H9 (cell line): ENCODE data around the gene SMYD5. TPM values are rescaled to one million over a fixed set of nuclear protein-coding genes. Genes with fewer than 3 reads are reported as not detected.

Experiments
- DNase-seq: peaks from one replicate; pipeline ENCODE4 v3.0.0-alpha.2; 2017
- H2AFZ ChIP-seq: one replicate; pipeline ENCODE4 v1.6.1; 2013; ENCODE audit warnings: mild to moderate bottlenecking, low read length, control low read depth, moderate library complexity
- H2AK5ac ChIP-seq: 2 replicates; pipeline ENCODE4 v1.6.1; 2013; ENCODE audit warnings: low read length, control low read depth, mixed read lengths; ENCODE audit not compliant: insufficient read length
- H2BK120ac ChIP-seq: one replicate; pipeline ENCODE4 v1.6.1; 2013; ENCODE audit warnings: low read depth, mild to moderate bottlenecking, low read length, control low read depth, inconsistent platforms; ENCODE audit not compliant: poor library complexity, severe bottlenecking
- H2BK12ac ChIP-seq: 2 replicates; pipeline ENCODE4 v1.6.1; 2013; ENCODE audit warnings: low read length, control low read depth, mixed read lengths, low read depth; ENCODE audit not compliant: insufficient read length
- H2BK15ac ChIP-seq: 2 replicates; pipeline ENCODE4 v1.6.1; 2013; ENCODE audit warnings: low read depth, low read length, control low read depth
- H2BK20ac ChIP-seq: one replicate; pipeline ENCODE4 v1.6.1; 2013; ENCODE audit warnings: low read depth, mild to moderate bottlenecking, low read length, control low read depth, inconsistent platforms; ENCODE audit not compliant: poor library complexity, severe bottlenecking
- H2BK5ac ChIP-seq: 2 replicates; pipeline ENCODE4 v1.6.1; 2013; ENCODE audit warnings: low read length, control low read depth, mixed read lengths; ENCODE audit not compliant: insufficient read length
- H3K14ac ChIP-seq: 2 replicates; pipeline ENCODE4 v1.6.1; 2013; ENCODE audit warnings: low read length, control low read depth; ENCODE audit not compliant: insufficient read depth
- H3K18ac ChIP-seq: 2 replicates; pipeline ENCODE4 v1.6.1; 2013; ENCODE audit warnings: low read depth, mild to moderate bottlenecking, mixed read lengths, low read length, control low read depth; ENCODE audit not compliant: insufficient read length
- H3K23ac ChIP-seq: 2 replicates; pipeline ENCODE4 v1.6.1; 2013; ENCODE audit warnings: low read length, control low read depth, mixed read lengths, low read depth; ENCODE audit not compliant: insufficient read length
- H3K23me2 ChIP-seq: 2 replicates; pipeline ENCODE4 v1.6.1; 2013; ENCODE audit warnings: low read depth, mild to moderate bottlenecking, mixed read lengths, low read length, control low read depth; ENCODE audit not compliant: insufficient read length, poor library complexity, severe bottlenecking
- H3K27ac ChIP-seq: 2 replicates; pipeline ENCODE4 v1.5.1; 2013; ENCODE audit warnings: low read length, control low read depth, mixed read lengths, low read depth; ENCODE audit not compliant: insufficient read length
- H3K27me3 ChIP-seq: 2 replicates; pipeline ENCODE4 v1.6.1; 2013; ENCODE audit warnings: low read length, control low read depth, inconsistent platforms; ENCODE audit not compliant: insufficient read depth
- H3K4ac ChIP-seq: 2 replicates; pipeline ENCODE4 v1.6.1; 2013; ENCODE audit warnings: low read depth, mild to moderate bottlenecking, control low read depth, inconsistent platforms, low read length, moderate library complexity
- H3K4me1 ChIP-seq: 2 replicates; pipeline ENCODE4 v1.6.1; 2013; ENCODE audit warnings: low read length, control low read depth, inconsistent platforms; ENCODE audit not compliant: insufficient read depth
- H3K4me2 ChIP-seq: 2 replicates; pipeline ENCODE4 v1.6.1; 2013; ENCODE audit warnings: low read length, control low read depth, mixed read lengths; ENCODE audit not compliant: insufficient read length, insufficient read depth
- H3K56ac ChIP-seq: 2 replicates; pipeline ENCODE4 v1.6.1; 2013; ENCODE audit warnings: low read depth, mild to moderate bottlenecking, mixed read lengths, low read length, control low read depth; ENCODE audit not compliant: insufficient read length
- H3K79me1 ChIP-seq: 2 replicates; pipeline ENCODE4 v1.6.1; 2013; ENCODE audit warnings: low read depth, mild to moderate bottlenecking, moderate library complexity, low read length, control low read depth, inconsistent platforms; ENCODE audit not compliant: insufficient read depth, poor library complexity, severe bottlenecking
- H3K79me2 ChIP-seq: 2 replicates; pipeline ENCODE4 v1.6.1; 2013; ENCODE audit warnings: low read length, control low read depth, inconsistent platforms; ENCODE audit not compliant: insufficient read depth
- H3K9ac ChIP-seq: 2 replicates; pipeline ENCODE4 v1.6.1; 2013; ENCODE audit warnings: low read length, control low read depth, mixed read lengths; ENCODE audit not compliant: insufficient read length; ENCODE audit errors: extremely low read depth
- H3K9me3 ChIP-seq: one replicate; pipeline ENCODE4 v1.6.1; 2013; ENCODE audit warnings: low read depth, low read length, inconsistent platforms; ENCODE audit not compliant: control insufficient read depth
- H3T11ph ChIP-seq: one replicate; pipeline ENCODE4 v1.6.1; 2013; ENCODE audit warnings: mild to moderate bottlenecking, low read length, control low read depth, inconsistent platforms
- H4K20me1 ChIP-seq: one replicate; pipeline ENCODE4 v1.6.1; 2013; ENCODE audit not compliant: control insufficient read depth, insufficient read length, insufficient read depth
- H4K5ac ChIP-seq: 2 replicates; pipeline ENCODE4 v1.6.1; 2013; ENCODE audit warnings: low read depth, mild to moderate bottlenecking, mixed read lengths, low read length, control low read depth; ENCODE audit not compliant: insufficient read length
- H4K8ac ChIP-seq: replicated peaks from 2 replicates; pipeline ENCODE4 v1.6.1; 2013; ENCODE audit warnings: low read length, control low read depth, mixed read lengths, low read depth; ENCODE audit not compliant: insufficient read length
- H4K91ac ChIP-seq: 2 replicates; pipeline ENCODE4 v1.6.1; 2013; ENCODE audit warnings: low read depth, mild to moderate bottlenecking, moderate library complexity, mixed read lengths, low read length, control low read depth; ENCODE audit not compliant: insufficient read length
- H3K27ac Mint-ChIP-seq, 3 experiments: 2 replicates in 2 of 3; 3 replicates in 1 of 3; pipeline ENCODE4 v1.8.0; 2020 to 2021; ENCODE audit warnings: mixed read lengths in 3 of 3, mild to moderate bottlenecking in 1 of 3, moderate library complexity in 1 of 3
- H3K27me3 Mint-ChIP-seq: 2 replicates; pipeline ENCODE4 v1.8.0; 2021; ENCODE audit warnings: low read depth, mild to moderate bottlenecking, moderate library complexity, mixed read lengths
- H3K36me3 Mint-ChIP-seq, 3 experiments: 2 replicates in 2 of 3; 3 replicates in 1 of 3; pipeline ENCODE4 v1.8.0; 2020 to 2021; ENCODE audit warnings: low read depth in 3 of 3, mixed read lengths in 3 of 3; ENCODE audit not compliant: insufficient read depth in 1 of 3
- H3K4me1 Mint-ChIP-seq, 2 experiments: 2 replicates each; pipeline ENCODE4 v1.8.0; 2020; ENCODE audit warnings: mixed read lengths in 2 of 2
- H3K4me3 Mint-ChIP-seq, 2 experiments: 2 replicates in 1 of 2; 3 replicates in 1 of 2; pipeline ENCODE4 v1.8.0; 2020 to 2021; ENCODE audit warnings: mild to moderate bottlenecking in 2 of 2, mixed read lengths in 2 of 2, moderate library complexity in 1 of 2
- H3K9me3 Mint-ChIP-seq, 2 experiments: 2 replicates in 1 of 2; 3 replicates in 1 of 2; pipeline ENCODE4 v1.8.0; 2020; ENCODE audit warnings: mild to moderate bottlenecking in 2 of 2, mixed read lengths in 2 of 2, moderate library complexity in 1 of 2
- WGBS: extraction: QIAGEN DNeasy Blood & Tissue Kit; methylation state at CpG from one replicate; pipeline ENCODE4 v1.1.7; 2013; ENCODE audit warnings: missing lambda C conversion rate, low lambda C conversion rate, mixed read lengths; ENCODE audit not compliant: insufficient read length; ENCODE audit errors: extremely low coverage; 5-methylcytosine and 5-hydroxymethylcytosine counted together
- total RNA-seq: library from RNA; stranded (reverse); gene quantifications from 2 replicates; pipeline ENCODE4 v1.2.1, GENCODE V29; 2021
- TF ChIP-seq, protein P1 (sequence below): fragments of 200-600 bp; sonication (generic); conservative IDR thresholded peaks from 3 replicates; pipeline ENCODE4 v1.8.0; 2021; ENCODE audit warnings: antibody characterized with exemption, mild to moderate bottlenecking

The SMYD5 gene
- total RNA-seq, 1 experiment from 2014 or later = 45.2 TPM

DNA sequence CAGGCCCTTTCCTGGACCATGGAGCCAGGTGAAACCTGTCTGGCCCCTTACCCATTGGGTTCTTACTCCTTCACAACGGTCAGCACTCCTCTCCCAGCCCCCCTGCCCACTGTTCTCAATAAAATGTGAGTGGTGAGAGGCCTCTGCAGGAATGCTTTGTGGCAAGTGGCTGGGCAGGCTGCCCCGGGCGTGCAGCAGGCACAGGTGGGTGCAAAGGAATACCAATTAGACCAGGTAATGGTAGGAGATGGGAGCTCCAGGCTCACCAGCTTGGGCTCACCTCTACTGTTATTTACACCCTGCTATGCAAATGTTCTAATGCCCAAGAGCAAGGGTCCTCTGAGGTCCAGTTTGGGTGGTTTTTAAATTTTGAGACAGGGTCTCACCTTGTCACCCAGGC, 13.0 kb downstream of the SMYD5 start:
- H3K9me3 ChIP-seq = no peaks in the 10 kb centered on the region
- H3K4me1 Mint-ChIP-seq = no peaks in the 10 kb centered on the region
- no peak overlapping the region for H2BK5ac ChIP-seq
- no peak overlapping the region for H2BK15ac ChIP-seq
- H2AFZ ChIP-seq = no peak overlapping the region
- no peak overlapping the region for H3K27ac ChIP-seq
- no peak overlapping the region for H3K27ac Mint-ChIP-seq
- H4K8ac ChIP-seq = no peak overlapping the region
- no peaks in the 10 kb centered on the region for H3K9me3 Mint-ChIP-seq
- no peaks in the 10 kb centered on the region for H4K20me1 ChIP-seq
- H4K5ac ChIP-seq = no peak overlapping the region
- WGBS = no CpG with 5 or more reads among the region's 3 CpGs
- H3K27me3 Mint-ChIP-seq = no peaks in the 10 kb centered on the region
- no peak overlapping the region for H3K4ac ChIP-seq
- no peaks in the 10 kb centered on the region for H3K23me2 ChIP-seq
- H3T11ph ChIP-seq = no peak overlapping the region
- no peak overlapping the region for H3K18ac ChIP-seq
- H2AK5ac ChIP-seq = no peak overlapping the region
- peaks cover 11 to 33% (median 31%) of the 10 kb centered on the region in 3 experiments; a peak in 6 of 7 replicates for H3K36me3 Mint-ChIP-seq
- no peaks in the 10 kb centered on the region for H3K79me2 ChIP-seq
- no peak overlapping the region for H3K14ac ChIP-seq
- H2BK12ac ChIP-seq = no peak overlapping the region
- TF ChIP-seq, protein P1, sequence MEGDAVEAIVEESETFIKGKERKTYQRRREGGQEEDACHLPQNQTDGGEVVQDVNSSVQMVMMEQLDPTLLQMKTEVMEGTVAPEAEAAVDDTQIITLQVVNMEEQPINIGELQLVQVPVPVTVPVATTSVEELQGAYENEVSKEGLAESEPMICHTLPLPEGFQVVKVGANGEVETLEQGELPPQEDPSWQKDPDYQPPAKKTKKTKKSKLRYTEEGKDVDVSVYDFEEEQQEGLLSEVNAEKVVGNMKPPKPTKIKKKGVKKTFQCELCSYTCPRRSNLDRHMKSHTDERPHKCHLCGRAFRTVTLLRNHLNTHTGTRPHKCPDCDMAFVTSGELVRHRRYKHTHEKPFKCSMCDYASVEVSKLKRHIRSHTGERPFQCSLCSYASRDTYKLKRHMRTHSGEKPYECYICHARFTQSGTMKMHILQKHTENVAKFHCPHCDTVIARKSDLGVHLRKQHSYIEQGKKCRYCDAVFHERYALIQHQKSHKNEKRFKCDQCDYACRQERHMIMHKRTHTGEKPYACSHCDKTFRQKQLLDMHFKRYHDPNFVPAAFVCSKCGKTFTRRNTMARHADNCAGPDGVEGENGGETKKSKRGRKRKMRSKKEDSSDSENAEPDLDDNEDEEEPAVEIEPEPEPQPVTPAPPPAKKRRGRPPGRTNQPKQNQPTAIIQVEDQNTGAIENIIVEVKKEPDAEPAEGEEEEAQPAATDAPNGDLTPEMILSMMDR = no peak
- no peak overlapping the region for H3K23ac ChIP-seq
- no peaks in the 10 kb centered on the region for H3K4me1 ChIP-seq
- H3K79me1 ChIP-seq = no peaks in the 10 kb centered on the region
- no peak overlapping the region for H3K9ac ChIP-seq
- H3K4me2 ChIP-seq = no peak overlapping the region
- DNase-seq = no peak
- no peak overlapping the region for H3K56ac ChIP-seq
- H2BK120ac ChIP-seq = no peak overlapping the region
- no peaks in the 10 kb centered on the region for H3K27me3 ChIP-seq
- no peak overlapping the region for H2BK20ac ChIP-seq
- no peak overlapping the region for H3K4me3 Mint-ChIP-seq
- H4K91ac ChIP-seq = no peak overlapping the region
